Testis (tissue), 2 donors: Measurements from ENCODE around the gene FUT8.

Experiments
- POLR2A ChIP-seq: fragments of 450-650 bp; IDR thresholded peaks from one replicate; pipeline ENCODE4 v1.6.1; 2017; ENCODE audit warnings: antibody characterized with exemption, mild to moderate bottlenecking, moderate library complexity
- TF ChIP-seq, protein P1 (sequence below), 3 experiments: fragments of 450-650 bp in 2 of 3; fragments of 200-600 bp in 1 of 3; sonication (generic) in 1 of 3; IDR thresholded peaks; one replicate each; pipeline ENCODE4 v1.5.1; 2016 to 2019; ENCODE audit warnings: antibody characterized with exemption in 3 of 3, mild to moderate bottlenecking in 2 of 3, moderate library complexity in 1 of 3

- TF ChIP-seq POLR2A = no peak
- TF ChIP-seq, protein P1, sequence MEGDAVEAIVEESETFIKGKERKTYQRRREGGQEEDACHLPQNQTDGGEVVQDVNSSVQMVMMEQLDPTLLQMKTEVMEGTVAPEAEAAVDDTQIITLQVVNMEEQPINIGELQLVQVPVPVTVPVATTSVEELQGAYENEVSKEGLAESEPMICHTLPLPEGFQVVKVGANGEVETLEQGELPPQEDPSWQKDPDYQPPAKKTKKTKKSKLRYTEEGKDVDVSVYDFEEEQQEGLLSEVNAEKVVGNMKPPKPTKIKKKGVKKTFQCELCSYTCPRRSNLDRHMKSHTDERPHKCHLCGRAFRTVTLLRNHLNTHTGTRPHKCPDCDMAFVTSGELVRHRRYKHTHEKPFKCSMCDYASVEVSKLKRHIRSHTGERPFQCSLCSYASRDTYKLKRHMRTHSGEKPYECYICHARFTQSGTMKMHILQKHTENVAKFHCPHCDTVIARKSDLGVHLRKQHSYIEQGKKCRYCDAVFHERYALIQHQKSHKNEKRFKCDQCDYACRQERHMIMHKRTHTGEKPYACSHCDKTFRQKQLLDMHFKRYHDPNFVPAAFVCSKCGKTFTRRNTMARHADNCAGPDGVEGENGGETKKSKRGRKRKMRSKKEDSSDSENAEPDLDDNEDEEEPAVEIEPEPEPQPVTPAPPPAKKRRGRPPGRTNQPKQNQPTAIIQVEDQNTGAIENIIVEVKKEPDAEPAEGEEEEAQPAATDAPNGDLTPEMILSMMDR (IDR thresholded peaks at IDR 0.05) = no peak
These were observed 83.9 kb downstream of the FUT8 start for GRCh38 chr14:65496178-65496993.
